GM19351 (cell line): ENCODE measurements around the gene PPP1R3E.

ENCODE experiments used
- ATAC-seq: cut with Tn5 transposase; IDR thresholded peaks from one replicate; pipeline ENCODE4 v1.9.1; 2021; ENCODE audit warnings: mild to moderate bottlenecking, moderate library complexity; ENCODE audit not compliant: unreplicated experiment

The PPP1R3E gene

GRCh38 chr14:23322568-23323517 is 20.2 kb upstream of the PPP1R3E start:
- ATAC-seq, result no peak

- ATAC-seq, result peak; percentile 2
Observed at GRCh38 chr14:23321572-23322547, 19.2 kb upstream of the PPP1R3E start.

- peak; percentile 86 for ATAC-seq
Observed at GRCh38 chr14:23320584-23321571, 18.2 kb upstream of the PPP1R3E start, which contains the start of gene PABPN1. Gene PABPN1, plus strand, starts transcription at chr14:23321457. Its CDS starts 13 bp downstream, at chr14:23321470.

GRCh38 chr14:23319746-23320583 is 17.3 kb upstream of the PPP1R3E start:
- ATAC-seq, result no peak

- ATAC-seq, result no peak
Observed at GRCh38 chr14:23316300-23316699, 13.6 kb upstream of the PPP1R3E start.

GRCh38 chr14:23310546-23310945 is 7.9 kb upstream of the PPP1R3E start:
- no peak for ATAC-seq

- no peak for ATAC-seq
Observed at GRCh38 chr14:23308721-23309445, 6.2 kb upstream of the PPP1R3E start.

GRCh38 chr14:23307687-23308644 is 5.3 kb upstream of the PPP1R3E start:
- no peak for ATAC-seq

- no peak for ATAC-seq
Observed at GRCh38 chr14:23307146-23307530, 4.5 kb upstream of the PPP1R3E start.

GRCh38 chr14:23306412-23307145 is 3.9 kb upstream of the PPP1R3E start, which contains the start of gene BCL2L2:
Gene BCL2L2, plus strand, starts transcription at chr14:23306833. Its CDS starts 935 bp downstream, at chr14:23307768.
- ATAC-seq, result no peak

GRCh38 chr14:23301969-23302289 is 730 bp downstream of the PPP1R3E start:
- peak; percentile 9 for ATAC-seq

GRCh38 chr14:23301288-23301968 is 1.2 kb downstream of the PPP1R3E start:
- peak; percentile 74 for ATAC-seq

- no peak for ATAC-seq
Observed at GRCh38 chr14:23300687-23301223, 1.9 kb downstream of the PPP1R3E start.

GRCh38 chr14:23299986-23300686 is 2.5 kb downstream of the PPP1R3E start:
- ATAC-seq, result no peak

GRCh38 chr14:23299211-23299957 is 3.3 kb downstream of the PPP1R3E start:
- ATAC-seq, result no peak
